HG03469 (cell line): Measurements from ENCODE around the gene PRDM9.
"Not testable (repeated sequence)": the region's sequence is repeated elsewhere in the genome, so short reads cannot be mapped to it uniquely, and the experiment has no call there.

Experiments used
- ATAC-seq: cut with Tn5 transposase; IDR thresholded peaks from one replicate; pipeline ENCODE4 v1.9.1; 2021; ENCODE audit warnings: mild to moderate bottlenecking, moderate library complexity, moderate number of reproducible peaks; ENCODE audit not compliant: unreplicated experiment

PRDM9 gene

GRCh38 chr5:23507278-23507685 lies at the start of gene PRDM9:
Gene PRDM9 (plus strand): TSS chr5:23507609. CDS start chr5:23509034, 1,425 bp downstream.
- no peak for ATAC-seq

- ATAC-seq: no peak
These were observed 49.6 kb upstream of the PRDM9 start for GRCh38 chr5:23457780-23458179.

GRCh38 chr5:23459214-23459613 lies 48.2 kb upstream of the PRDM9 start:
- ATAC-seq: no peak

GRCh38 chr5:23461576-23461975 lies 45.8 kb upstream of the PRDM9 start:
- no peak for ATAC-seq

GRCh38 chr5:23466401-23466912 lies 41.0 kb upstream of the PRDM9 start:
- no peak for ATAC-seq

GRCh38 chr5:23468658-23469057 lies 38.8 kb upstream of the PRDM9 start:
- no peak for ATAC-seq

- no peak for ATAC-seq
These were observed 33.5 kb upstream of the PRDM9 start for GRCh38 chr5:23473915-23474314.

GRCh38 chr5:23474315-23474714 lies 33.1 kb upstream of the PRDM9 start:
- ATAC-seq: no peak

- ATAC-seq: no peak
These were observed 30.8 kb upstream of the PRDM9 start for GRCh38 chr5:23476580-23476979.

- ATAC-seq: no peak
These were observed 24.8 kb upstream of the PRDM9 start for GRCh38 chr5:23482642-23483041.

- ATAC-seq: no peak
These were observed 24.3 kb upstream of the PRDM9 start for GRCh38 chr5:23483090-23483489.

GRCh38 chr5:23484096-23484495 lies 23.3 kb upstream of the PRDM9 start:
- no peak for ATAC-seq

GRCh38 chr5:23486227-23486626 lies 21.2 kb upstream of the PRDM9 start:
- ATAC-seq: not testable (repeated sequence)

GRCh38 chr5:23490993-23491392 lies 16.4 kb upstream of the PRDM9 start:
- ATAC-seq: no peak

- no peak for ATAC-seq
These were observed 12.9 kb upstream of the PRDM9 start for GRCh38 chr5:23494558-23494957.

GRCh38 chr5:23496576-23496975 lies 10.8 kb upstream of the PRDM9 start:
- no peak for ATAC-seq

- ATAC-seq: no peak
These were observed 826 bp upstream of the PRDM9 start for GRCh38 chr5:23506329-23507236.

- not testable (repeated sequence) for ATAC-seq
These were observed 3.0 kb downstream of the PRDM9 start for GRCh38 chr5:23510434-23510833.

- no peak for ATAC-seq
These were observed 15.1 kb downstream of the PRDM9 start for GRCh38 chr5:23522553-23522952.

GRCh38 chr5:23523031-23523430 lies 15.6 kb downstream of the PRDM9 start:
- ATAC-seq: no peak

GRCh38 chr5:23523998-23524397 lies 16.6 kb downstream of the PRDM9 start:
- ATAC-seq: no peak

- no peak for ATAC-seq
These were observed 18.3 kb downstream of the PRDM9 start for GRCh38 chr5:23525751-23526150.
